ENCODE results near the gene GTF3C4.

Gene GTF3C4

DNA sequence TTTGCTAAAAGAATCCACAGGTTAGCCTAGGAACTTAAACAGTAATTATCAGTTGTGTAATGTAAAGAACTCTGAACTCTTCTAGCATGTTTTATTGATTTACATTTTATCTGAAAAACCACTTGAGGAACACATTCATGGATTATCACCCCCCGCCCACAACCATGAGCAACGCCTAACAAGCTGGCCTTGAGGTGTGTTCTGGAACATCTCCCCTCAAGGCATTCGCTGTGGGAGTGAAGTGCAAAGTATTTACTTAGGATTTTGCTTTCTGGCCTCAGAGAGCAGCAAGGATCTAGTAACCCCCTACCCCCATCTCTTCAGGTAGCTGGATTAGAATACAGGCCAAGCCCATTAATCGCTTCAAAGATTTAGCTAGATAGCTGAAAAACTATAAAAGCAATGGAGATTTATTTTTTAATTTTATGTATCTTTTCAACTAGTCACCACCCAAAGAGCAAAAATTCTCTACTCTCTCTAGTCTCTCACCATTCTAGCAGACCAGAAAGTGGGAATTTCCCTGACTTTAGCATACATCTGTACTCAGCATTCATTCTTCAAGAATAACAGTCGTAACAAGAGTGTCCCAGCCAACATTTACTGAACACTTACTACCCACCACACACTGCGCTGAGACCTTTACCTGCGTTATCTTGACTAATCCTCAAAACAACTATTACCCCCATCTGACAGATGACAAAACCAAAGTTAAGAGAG, 37.7 kb upstream of the GTF3C4 start:
- DNase-seq (ENCODE audit: low read depth, low spot score): no peak
- Histone ChIP-seq H3K36me3 (ENCODE audit: control insufficient read depth, insufficient read depth, low read length) (peaks cover 10% of the 10 kb centered on the region; the same call in 1 of the 2 replicates), H3K4me1 (ENCODE audit: control insufficient read depth, insufficient read depth, low read length) (no peaks in the 10 kb centered on the region), H3K27me3 (ENCODE audit: control insufficient read depth, insufficient read depth, low read length) (no peaks in the 10 kb centered on the region), H3K27ac (ENCODE audit: low read length) (no peak overlapping the region), H3K4me3 (ENCODE audit: low read length) (no peak overlapping the region), H3K9me3 (ENCODE audit: control insufficient read depth, insufficient read depth, low read length) (no peaks in the 10 kb centered on the region)
- WGBS (ENCODE audit: insufficient coverage, insufficient read length): no CpG with 5 or more reads among the region's 7 CpGs

DNA sequence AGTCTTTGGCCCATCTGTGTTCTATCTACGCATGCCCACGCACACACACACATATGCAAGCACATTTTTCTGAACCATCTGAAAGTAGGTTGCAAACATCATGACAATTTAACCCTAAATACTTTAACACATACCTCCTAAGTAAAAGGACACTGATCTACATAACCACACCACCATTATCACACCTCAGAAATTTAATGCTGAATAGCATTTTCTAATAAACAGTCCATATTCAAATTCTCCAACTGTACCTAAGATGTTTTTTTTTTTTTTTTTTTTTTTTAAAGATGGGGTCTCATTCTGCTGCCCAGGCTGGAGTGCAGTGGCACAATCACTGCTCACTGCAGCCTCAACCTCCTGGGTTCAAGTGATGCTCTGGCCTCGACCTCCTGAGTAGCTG, 35.9 kb upstream of the GTF3C4 start:
- H3K36me3 ChIP-seq (ENCODE audit: control insufficient read depth, insufficient read depth, low read length): peaks cover 10% of the 10 kb centered on the region; the same call in 1 of the 2 replicates
- no peak for DNase-seq (ENCODE audit: low read depth, low spot score)
- no CpG with 5 or more reads among the region's 3 CpGs for WGBS (ENCODE audit: insufficient coverage, insufficient read length)

DNA sequence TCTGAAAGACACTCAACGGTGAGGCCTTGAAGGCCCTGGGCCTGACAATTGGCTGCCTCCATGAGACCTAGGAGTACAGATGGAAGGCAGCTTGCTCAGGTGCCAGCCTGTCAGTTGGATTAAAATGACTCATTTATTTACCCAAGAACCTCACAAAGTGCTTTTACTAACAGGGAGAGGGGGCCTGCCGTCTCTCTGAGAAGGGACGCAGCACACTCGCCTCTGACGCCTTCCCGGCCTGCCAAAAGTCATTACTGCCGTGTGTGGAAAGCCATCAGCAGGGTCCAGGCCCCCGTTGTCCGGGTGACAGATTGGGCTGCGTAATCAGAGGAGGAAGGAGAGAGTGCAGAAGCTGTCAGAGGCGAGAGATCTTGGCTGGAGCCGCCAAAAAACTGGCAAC, 32.9 kb upstream of the GTF3C4 start:
- no peaks in the 10 kb centered on the region for H3K4me1 ChIP-seq (ENCODE audit: control insufficient read depth, insufficient read depth, low read length)
- no peak overlapping the region for H3K27ac ChIP-seq (ENCODE audit: low read length)
- H3K4me3 ChIP-seq (ENCODE audit: low read length): no peak overlapping the region
- DNase-seq (ENCODE audit: low read depth, low spot score): no peak
- H3K36me3 ChIP-seq (ENCODE audit: control insufficient read depth, insufficient read depth, low read length): no peaks in the 10 kb centered on the region
- H3K9me3 ChIP-seq (ENCODE audit: control insufficient read depth, insufficient read depth, low read length): no peaks in the 10 kb centered on the region
- H3K27me3 ChIP-seq (ENCODE audit: control insufficient read depth, insufficient read depth, low read length): no peaks in the 10 kb centered on the region
- WGBS (ENCODE audit: insufficient coverage, insufficient read length): no CpG with 5 or more reads among the region's 12 CpGs

More for the DNA sequence above, 35.9 kb upstream of the GTF3C4 start:
- Histone ChIP-seq H3K4me1 (ENCODE audit: control insufficient read depth, insufficient read depth, low read length) (no peaks in the 10 kb centered on the region), H3K9me3 (ENCODE audit: control insufficient read depth, insufficient read depth, low read length) (no peaks in the 10 kb centered on the region), H3K27me3 (ENCODE audit: control insufficient read depth, insufficient read depth, low read length) (no peaks in the 10 kb centered on the region), H3K27ac (ENCODE audit: low read length) (no peak overlapping the region), H3K4me3 (ENCODE audit: low read length) (no peak overlapping the region)

- Histone ChIP-seq H3K36me3 (ENCODE audit: control insufficient read depth, insufficient read depth, low read length) (no peaks in the 10 kb centered on the region), H3K4me3 (ENCODE audit: low read length) (no peak overlapping the region), H3K9me3 (ENCODE audit: control insufficient read depth, insufficient read depth, low read length) (no peaks in the 10 kb centered on the region), H3K27ac (ENCODE audit: low read length) (no peak overlapping the region), H3K4me1 (ENCODE audit: control insufficient read depth, insufficient read depth, low read length) (no peaks in the 10 kb centered on the region), H3K27me3 (ENCODE audit: control insufficient read depth, insufficient read depth, low read length) (no peaks in the 10 kb centered on the region)
- DNase-seq (ENCODE audit: low read depth, low spot score): no peak
- no CpG with 5 or more reads among the region's 12 CpGs for WGBS (ENCODE audit: insufficient coverage, insufficient read length)
Observed at GRCh38 chr9:132637801-132638200, 32.5 kb upstream of the GTF3C4 start.

- no peak overlapping the region for H3K4me3 ChIP-seq (ENCODE audit: low read length)
- WGBS (ENCODE audit: insufficient coverage, insufficient read length): no CpG with 5 or more reads among the region's 5 CpGs
- DNase-seq (ENCODE audit: low read depth, low spot score): no peak
- H3K9me3 ChIP-seq (ENCODE audit: control insufficient read depth, insufficient read depth, low read length): no peaks in the 10 kb centered on the region
- no peaks in the 10 kb centered on the region for H3K4me1 ChIP-seq (ENCODE audit: control insufficient read depth, insufficient read depth, low read length)
- no peak overlapping the region for H3K27ac ChIP-seq (ENCODE audit: low read length)
- H3K36me3 ChIP-seq (ENCODE audit: control insufficient read depth, insufficient read depth, low read length): no peaks in the 10 kb centered on the region
- H3K27me3 ChIP-seq (ENCODE audit: control insufficient read depth, insufficient read depth, low read length): no peaks in the 10 kb centered on the region
Observed at GRCh38 chr9:132638240-132638639, 32.0 kb upstream of the GTF3C4 start.

- H3K4me1 ChIP-seq (ENCODE audit: control insufficient read depth, insufficient read depth, low read length): no peaks in the 10 kb centered on the region
- H3K9me3 ChIP-seq (ENCODE audit: control insufficient read depth, insufficient read depth, low read length): no peaks in the 10 kb centered on the region
- no peaks in the 10 kb centered on the region for H3K36me3 ChIP-seq (ENCODE audit: control insufficient read depth, insufficient read depth, low read length)
- DNase-seq (ENCODE audit: low read depth, low spot score): no peak
- no peaks in the 10 kb centered on the region for H3K27me3 ChIP-seq (ENCODE audit: control insufficient read depth, insufficient read depth, low read length)
- H3K27ac ChIP-seq (ENCODE audit: low read length): no peak overlapping the region
- whole genome bisulfite sequencing (ENCODE audit: insufficient coverage, insufficient read length): no CpG with 5 or more reads among the region's 5 CpGs
- H3K4me3 ChIP-seq (ENCODE audit: low read length): no peak overlapping the region
Observed at GRCh38 chr9:132639322-132639721, 30.9 kb upstream of the GTF3C4 start.

DNA sequence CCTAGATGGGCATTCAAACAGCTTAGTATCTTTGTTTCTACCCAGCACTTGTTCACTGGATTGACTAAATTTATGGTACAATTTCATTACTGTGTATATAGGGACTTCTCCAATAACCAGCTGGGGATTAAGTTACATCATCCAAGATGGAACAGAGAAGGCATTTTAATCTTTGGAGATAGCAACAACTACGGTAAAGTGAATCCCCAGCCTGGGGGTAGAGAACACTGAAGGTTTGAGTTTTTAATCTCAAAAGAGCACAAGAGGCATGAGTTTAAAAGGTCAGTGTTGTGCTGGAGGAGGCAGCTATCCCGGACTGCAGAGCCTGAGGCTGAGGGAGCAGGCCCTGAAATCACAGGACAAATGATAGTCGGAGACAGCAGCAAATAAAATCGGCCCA, 29.0 kb upstream of the GTF3C4 start:
- Histone ChIP-seq H3K4me1 (ENCODE audit: control insufficient read depth, insufficient read depth, low read length) (no peaks in the 10 kb centered on the region), H3K36me3 (ENCODE audit: control insufficient read depth, insufficient read depth, low read length) (peaks cover 8% of the 10 kb centered on the region; the same call in 1 of the 2 replicates), H3K27me3 (ENCODE audit: control insufficient read depth, insufficient read depth, low read length) (no peaks in the 10 kb centered on the region), H3K4me3 (ENCODE audit: low read length) (no peak overlapping the region), H3K27ac (ENCODE audit: low read length) (no peak overlapping the region), H3K9me3 (ENCODE audit: control insufficient read depth, insufficient read depth, low read length) (no peaks in the 10 kb centered on the region)
- no peak for DNase-seq (ENCODE audit: low read depth, low spot score)
- no CpG with 5 or more reads among the region's 4 CpGs for WGBS (ENCODE audit: insufficient coverage, insufficient read length)

DNA sequence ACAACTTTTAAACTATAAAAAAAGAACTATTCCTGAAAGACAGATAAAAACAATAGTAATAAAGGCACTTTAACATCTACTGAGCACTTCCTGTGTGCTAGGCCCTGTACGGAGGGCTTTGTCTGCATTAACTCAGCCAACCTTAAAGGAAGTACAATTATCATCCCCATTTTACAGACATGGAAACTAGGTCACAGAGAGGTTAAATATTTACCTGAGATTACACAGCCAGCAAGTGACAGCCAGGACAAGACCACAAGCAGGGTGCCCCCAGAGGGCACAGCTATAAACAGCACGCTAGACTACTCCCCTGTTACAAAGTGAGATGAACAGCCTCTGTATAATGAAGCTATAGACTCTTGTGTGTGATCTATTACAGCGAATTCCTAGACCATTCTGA, 26.0 kb upstream of the GTF3C4 start:
- Histone ChIP-seq H3K27me3 (ENCODE audit: control insufficient read depth, insufficient read depth, low read length) (no peaks in the 10 kb centered on the region), H3K9me3 (ENCODE audit: control insufficient read depth, insufficient read depth, low read length) (no peaks in the 10 kb centered on the region), H3K4me1 (ENCODE audit: control insufficient read depth, insufficient read depth, low read length) (no peaks in the 10 kb centered on the region), H3K36me3 (ENCODE audit: control insufficient read depth, insufficient read depth, low read length) (peaks cover 17% of the 10 kb centered on the region), H3K27ac (ENCODE audit: low read length) (no peak overlapping the region), H3K4me3 (ENCODE audit: low read length) (no peak overlapping the region)
- WGBS (ENCODE audit: insufficient coverage, insufficient read length): no CpG with 5 or more reads among the region's 3 CpGs
- no peak for DNase-seq (ENCODE audit: low read depth, low spot score)

DNA sequence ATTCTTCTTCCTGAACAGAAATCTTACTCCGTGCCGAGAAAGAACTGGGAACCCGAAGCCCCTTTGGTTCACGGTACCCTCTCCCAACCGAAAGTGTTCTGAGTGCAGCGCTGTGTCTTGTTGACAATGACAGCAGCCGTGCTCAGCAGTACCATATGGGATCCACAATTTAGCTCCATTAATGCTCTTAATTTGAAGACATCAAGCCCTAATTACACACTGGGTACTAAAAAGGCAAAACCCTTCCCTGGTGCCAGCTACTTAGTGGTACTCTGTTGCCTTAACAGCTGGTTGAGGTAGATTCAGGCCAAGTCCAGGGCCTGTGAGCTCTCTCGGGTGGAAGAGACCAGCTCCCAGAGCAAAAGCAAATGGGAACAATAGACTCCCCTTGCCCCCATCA, 25.0 kb upstream of the GTF3C4 start:
- Histone ChIP-seq H3K4me3 (ENCODE audit: low read length) (no peak overlapping the region), H3K9me3 (ENCODE audit: control insufficient read depth, insufficient read depth, low read length) (no peaks in the 10 kb centered on the region), H3K36me3 (ENCODE audit: control insufficient read depth, insufficient read depth, low read length) (peaks cover 17% of the 10 kb centered on the region), H3K4me1 (ENCODE audit: control insufficient read depth, insufficient read depth, low read length) (no peaks in the 10 kb centered on the region), H3K27me3 (ENCODE audit: control insufficient read depth, insufficient read depth, low read length) (no peaks in the 10 kb centered on the region), H3K27ac (ENCODE audit: low read length) (no peak overlapping the region)
- no CpG with 5 or more reads among the region's 8 CpGs for WGBS (ENCODE audit: insufficient coverage, insufficient read length)
- no peak for DNase-seq (ENCODE audit: low read depth, low spot score)

- no CpG with 5 or more reads among the region's 15 CpGs for WGBS (ENCODE audit: insufficient coverage, insufficient read length)
- H3K36me3 ChIP-seq (ENCODE audit: control insufficient read depth, insufficient read depth, low read length): peaks cover 17% of the 10 kb centered on the region
Observed at GRCh38 chr9:132645711-132646110, 24.6 kb upstream of the GTF3C4 start.

GRCh38 chr9:132646726-132647125, 23.5 kb upstream of the GTF3C4 start:
- no CpG with 5 or more reads among the region's 7 CpGs for WGBS (ENCODE audit: insufficient coverage, insufficient read length)

More at GRCh38 chr9:132645711-132646110, 24.6 kb upstream of the GTF3C4 start:
- no peaks in the 10 kb centered on the region for H3K9me3 ChIP-seq (ENCODE audit: control insufficient read depth, insufficient read depth, low read length)
- H3K4me1 ChIP-seq (ENCODE audit: control insufficient read depth, insufficient read depth, low read length): no peaks in the 10 kb centered on the region
- no peaks in the 10 kb centered on the region for H3K27me3 ChIP-seq (ENCODE audit: control insufficient read depth, insufficient read depth, low read length)
- no peak overlapping the region for H3K27ac ChIP-seq (ENCODE audit: low read length)
- H3K4me3 ChIP-seq (ENCODE audit: low read length): no peak overlapping the region
- DNase-seq (ENCODE audit: low read depth, low spot score): no peak

More at GRCh38 chr9:132646726-132647125, 23.5 kb upstream of the GTF3C4 start:
- H3K4me3 ChIP-seq (ENCODE audit: low read length): no peak overlapping the region
- peaks cover 17% of the 10 kb centered on the region for H3K36me3 ChIP-seq (ENCODE audit: control insufficient read depth, insufficient read depth, low read length)
- no peak overlapping the region for H3K27ac ChIP-seq (ENCODE audit: low read length)
- no peak for DNase-seq (ENCODE audit: low read depth, low spot score)
- H3K27me3 ChIP-seq (ENCODE audit: control insufficient read depth, insufficient read depth, low read length): no peaks in the 10 kb centered on the region
- no peaks in the 10 kb centered on the region for H3K9me3 ChIP-seq (ENCODE audit: control insufficient read depth, insufficient read depth, low read length)
- H3K4me1 ChIP-seq (ENCODE audit: control insufficient read depth, insufficient read depth, low read length): no peaks in the 10 kb centered on the region

All from iPS DF 6.9 (cell line).